Activated T-cell treated with anti-CD3 and anti-CD28 coated beads for 4 hours (primary cell): Measurements from ENCODE around the gene SLC1A4.
A peak's percentile ranks its signal among the peaks of the same experiment; 100 is the strongest.
"Not testable (repeated sequence)": the region's sequence is repeated elsewhere in the genome, so short reads cannot be mapped to it uniquely, and the experiment has no call there.

Experiments
- DNase-seq: peaks from one replicate; pipeline ENCODE4 v3.0.0-alpha.2; 2020

The SLC1A4 gene

DNA sequence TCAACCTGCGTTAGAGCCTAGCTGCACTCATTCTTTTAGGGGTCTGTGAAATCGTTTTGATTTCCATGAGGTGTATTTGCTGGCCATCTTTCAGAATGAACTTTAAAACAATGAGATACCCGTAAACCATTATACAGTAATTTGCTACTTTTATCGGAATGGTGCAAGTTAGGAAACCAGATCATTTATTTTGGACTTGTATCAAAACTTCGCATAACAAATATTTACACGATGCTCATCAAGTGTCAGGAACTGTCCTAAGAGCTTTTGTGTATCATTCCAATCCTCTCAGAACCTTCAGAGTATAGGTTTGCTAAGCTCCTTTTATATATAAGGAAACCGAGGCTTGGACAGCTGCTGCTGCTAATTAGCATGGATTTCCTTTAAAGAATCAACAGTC is 22.4 kb upstream of the SLC1A4 start:
- DNase-seq: no peak

DNA sequence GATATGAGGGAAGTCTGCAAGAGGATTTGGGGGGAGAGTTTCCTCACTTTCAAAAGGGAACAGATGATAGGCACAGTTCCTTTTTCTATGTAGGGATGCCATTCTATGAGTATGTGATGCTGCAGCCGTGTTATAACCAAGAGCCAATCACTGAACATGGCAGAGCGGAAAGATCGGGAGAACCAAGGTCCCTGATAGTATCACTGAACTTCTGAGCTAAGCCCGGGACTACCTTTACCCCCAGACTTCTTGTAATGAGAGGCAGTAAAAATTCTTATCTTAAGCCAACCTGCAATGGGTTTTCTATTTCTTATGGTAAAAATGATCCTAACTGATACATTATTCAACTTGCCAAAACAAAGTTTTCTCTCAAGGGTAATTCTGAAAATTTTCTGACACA is 21.6 kb upstream of the SLC1A4 start:
- DNase-seq: no peak

DNA sequence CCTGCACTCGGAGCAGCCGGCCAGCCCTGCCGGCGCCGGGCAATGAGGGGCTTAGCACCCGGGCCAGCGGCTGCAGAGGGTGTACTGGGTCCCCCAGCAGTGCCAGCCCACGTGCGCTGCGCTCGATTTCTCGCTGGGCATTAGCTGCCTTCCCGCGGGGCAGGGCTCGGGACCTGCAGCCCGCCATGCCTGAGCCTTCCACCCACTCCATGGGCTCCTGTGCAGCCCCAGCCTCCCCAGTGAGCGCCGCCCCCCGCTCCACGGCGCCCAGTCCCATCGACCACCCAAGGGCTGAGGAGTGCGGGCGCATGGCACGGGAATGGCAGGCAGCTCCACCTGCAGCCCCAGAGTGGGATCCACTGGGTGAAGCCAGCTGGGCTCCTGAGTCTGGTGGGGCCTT is 20.1 kb upstream of the SLC1A4 start:
- DNase-seq: not testable (repeated sequence)

DNA sequence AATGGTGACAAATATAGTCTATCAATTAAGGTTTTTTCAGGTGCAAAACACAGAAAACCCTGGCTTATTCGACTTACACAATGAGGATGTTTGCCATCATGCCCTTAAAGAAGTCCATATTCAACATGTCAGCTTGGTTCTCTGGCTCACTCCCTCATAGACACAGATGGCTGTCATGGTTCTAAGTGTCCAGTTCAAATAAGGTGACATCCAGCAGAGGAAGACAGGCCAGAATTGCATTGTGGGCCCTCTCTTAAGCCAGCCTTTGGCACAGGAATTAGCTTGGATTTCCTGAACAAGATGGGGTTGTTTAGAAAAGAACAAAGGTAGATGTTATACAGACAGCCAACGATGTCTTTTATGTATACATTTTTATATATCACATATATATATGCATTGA is 18.7 kb upstream of the SLC1A4 start:
- DNase-seq: no peak

DNA sequence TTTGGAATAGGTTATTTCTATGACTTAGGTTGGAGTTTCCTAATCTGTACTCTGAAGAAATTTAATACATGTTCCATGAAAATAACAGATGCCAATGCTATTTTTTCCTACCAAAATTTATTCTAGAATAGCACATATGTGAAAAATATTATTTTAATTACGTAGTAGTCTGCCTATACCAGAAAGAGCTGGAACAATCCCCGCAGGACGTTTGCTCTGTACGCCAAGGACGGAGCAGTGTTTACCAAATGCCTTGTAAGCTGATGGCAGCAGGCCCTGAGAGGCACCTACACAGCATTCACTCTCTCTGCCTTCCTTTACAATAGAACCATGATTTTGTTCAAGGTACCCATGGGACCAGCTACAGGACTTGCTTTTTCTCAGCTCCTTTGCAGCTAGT is 16.8 kb upstream of the SLC1A4 start:
- DNase-seq: no peak

DNA sequence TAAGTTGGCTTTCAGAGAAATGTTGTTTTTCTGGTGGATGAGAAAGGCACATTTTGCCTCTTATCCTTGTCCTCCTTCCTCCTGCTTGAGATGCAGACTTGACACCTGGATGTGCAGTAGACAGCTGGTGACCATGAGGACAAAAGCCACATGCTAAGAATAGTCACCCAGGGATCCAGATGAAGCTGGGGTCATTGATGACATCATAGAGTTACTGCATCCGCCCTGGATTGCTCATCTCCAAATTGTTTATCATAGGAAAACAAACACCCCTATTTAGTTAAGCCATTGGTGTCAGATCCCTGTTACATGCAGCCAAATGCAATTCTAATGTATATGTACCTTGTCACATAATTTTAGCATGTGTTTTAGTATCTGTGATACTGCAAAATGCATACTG is 16.3 kb upstream of the SLC1A4 start:
- DNase-seq: no peak

DNA sequence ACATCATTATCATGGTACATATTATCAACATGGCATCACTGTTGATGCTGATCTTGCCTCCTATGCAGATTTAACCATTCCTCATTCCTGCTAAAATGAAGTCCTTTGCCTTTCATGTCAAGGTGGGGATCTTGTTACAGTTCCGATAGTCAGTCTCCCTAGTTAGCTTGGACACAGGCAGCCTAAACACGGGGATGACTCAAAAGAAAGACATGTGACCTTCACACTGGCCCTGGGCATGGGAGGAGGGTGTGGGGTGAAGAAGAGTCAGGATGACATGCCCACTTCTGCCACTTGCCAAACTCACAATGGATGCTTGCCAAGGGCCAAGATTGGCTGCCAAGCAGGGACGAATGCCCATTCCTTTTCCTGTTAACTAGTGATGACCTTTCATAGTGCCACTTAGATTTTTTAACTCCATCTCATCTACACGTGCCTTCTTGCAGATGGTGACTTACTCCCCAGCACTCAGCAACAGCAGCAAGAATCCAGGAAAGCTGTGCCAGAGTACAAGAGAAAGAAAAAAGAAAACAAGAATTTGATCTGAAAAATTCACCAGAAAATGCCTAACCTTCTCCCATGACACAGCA is 13.9 kb upstream of the SLC1A4 start:
- no peak for DNase-seq

DNA sequence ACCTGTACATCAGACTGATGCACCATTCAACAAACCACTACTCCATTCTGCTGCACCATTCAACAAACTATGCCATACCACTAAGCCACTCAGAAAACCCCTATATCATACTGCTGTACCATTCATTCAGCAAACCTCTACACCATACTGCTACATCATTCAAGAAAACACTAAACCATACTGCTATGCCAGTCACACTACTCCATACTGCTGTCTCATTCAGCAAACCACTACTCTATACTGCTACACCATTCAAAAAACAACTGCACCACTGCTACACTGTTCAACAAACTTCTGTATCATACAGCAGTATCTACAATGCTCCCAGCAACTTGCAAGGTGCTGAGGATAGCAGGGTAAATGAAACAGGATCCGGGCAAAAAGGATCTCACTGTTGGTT is 12.9 kb upstream of the SLC1A4 start:
- no peak for DNase-seq

DNA sequence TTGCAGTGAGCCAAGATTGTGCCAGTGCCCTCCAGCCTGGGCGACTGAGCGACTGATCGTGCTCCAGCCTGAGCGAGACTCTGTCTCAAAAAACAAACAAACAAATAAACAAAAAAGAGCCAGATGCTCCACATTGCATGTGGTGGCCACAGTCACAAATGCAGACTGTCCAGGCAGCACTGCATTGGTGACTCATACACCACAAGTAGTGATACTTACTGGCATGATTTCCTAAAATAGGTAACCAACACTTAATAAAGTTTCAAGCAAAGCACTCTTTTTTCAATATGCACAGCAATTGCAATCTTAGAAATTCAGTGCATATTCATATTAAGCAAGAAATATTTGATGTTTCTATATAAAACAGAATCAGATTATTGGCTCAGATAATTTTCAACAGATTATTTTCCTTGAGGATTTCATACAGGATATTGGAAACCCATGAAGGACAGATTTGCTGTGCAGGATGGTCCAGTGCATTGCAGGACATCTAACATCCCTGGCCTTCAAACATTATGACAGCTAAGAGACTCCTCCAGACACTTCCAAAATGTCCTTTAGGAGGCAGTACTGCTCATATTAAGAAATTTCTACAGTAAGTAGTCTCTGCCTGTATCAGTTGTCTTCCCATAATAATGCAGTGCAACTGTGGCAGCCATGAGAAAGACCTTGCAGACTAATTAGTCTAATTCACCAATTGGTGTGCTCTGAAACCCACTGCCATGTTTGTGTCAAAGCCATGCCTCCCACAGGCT is 10.5 kb upstream of the SLC1A4 start:
- DNase-seq: no peak

DNA sequence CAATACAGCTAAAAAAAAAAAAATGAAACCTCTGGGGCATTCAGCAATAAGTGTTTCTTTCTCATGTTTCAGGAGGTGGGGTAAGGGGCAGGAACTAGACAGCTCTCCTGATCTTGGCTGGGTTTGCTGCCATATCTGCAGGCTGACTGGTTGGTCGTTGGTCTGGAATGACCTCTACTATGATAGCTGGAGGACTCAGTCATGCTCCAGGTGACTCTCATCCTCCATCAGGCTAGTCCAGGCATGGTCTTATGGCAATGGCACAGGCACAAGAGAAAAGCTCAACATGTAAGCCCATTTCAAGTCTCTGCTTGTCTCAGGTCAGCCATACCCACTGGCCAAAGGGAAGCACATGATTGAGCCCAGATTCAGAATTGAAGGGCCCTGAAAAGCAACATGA is 9.5 kb upstream of the SLC1A4 start:
- DNase-seq: no peak

DNA sequence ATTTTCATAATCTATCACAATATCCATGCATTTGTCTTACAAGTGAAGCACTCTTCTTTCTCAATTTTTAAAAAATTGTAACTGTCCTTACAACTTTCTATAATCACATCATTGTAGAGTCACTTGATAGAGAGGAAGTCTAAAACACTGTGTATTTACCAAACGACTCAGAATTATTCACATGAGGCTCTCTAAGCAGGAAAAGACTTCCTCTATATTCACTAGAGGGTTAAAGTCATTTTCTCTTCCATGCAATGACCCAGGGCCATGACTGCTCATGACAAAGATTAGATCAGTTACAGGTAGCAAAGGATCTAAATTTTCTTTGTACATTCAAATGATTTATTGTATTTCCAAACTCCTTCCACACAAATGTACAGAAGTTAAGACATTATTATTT is 9.0 kb upstream of the SLC1A4 start:
- no peak for DNase-seq

DNA sequence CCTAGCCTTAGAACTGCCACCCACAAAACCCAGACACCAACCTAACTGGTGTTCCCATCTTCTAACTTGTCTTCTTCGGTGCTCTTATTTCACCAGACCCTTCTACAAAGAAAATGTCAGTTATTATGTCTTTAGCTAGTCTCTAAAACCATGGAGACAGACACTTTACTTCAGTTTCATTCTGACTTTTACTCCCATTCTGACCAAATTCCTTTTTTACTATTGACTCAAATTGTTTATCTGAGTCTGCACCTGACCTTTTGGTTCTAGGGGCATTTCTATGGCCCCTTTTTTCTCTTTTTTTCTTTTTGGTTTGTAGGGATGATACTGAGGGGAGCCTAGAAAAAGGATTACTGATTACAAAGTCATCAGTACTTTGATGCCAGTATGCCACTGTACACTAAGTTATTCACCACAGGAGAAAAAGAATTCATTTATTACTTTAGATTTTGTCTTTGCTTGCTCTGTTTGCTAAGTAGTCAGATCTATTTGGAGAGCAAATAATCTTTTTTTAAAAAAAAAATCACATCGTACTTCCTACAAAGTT is 6.8 kb upstream of the SLC1A4 start:
- DNase-seq: no peak

DNA sequence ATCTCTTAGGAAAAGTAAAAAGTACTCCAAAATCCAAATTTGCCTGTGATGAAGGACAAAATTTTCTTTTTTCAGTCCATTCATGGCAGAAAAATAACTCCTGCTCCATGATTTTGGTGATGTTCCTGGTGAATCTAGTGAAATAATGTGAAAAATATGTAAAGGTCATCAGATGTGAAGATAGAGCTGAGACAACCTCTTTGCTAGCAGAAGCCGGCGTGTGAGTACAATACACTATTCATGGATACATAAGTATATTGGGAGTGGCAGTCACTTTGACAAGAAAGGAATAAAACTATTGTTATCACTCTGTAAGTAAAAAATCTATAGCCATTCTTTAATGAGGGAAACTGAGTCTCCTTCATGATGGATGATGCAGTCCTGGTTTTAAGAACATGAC is 6.3 kb upstream of the SLC1A4 start:
- no peak for DNase-seq

DNA sequence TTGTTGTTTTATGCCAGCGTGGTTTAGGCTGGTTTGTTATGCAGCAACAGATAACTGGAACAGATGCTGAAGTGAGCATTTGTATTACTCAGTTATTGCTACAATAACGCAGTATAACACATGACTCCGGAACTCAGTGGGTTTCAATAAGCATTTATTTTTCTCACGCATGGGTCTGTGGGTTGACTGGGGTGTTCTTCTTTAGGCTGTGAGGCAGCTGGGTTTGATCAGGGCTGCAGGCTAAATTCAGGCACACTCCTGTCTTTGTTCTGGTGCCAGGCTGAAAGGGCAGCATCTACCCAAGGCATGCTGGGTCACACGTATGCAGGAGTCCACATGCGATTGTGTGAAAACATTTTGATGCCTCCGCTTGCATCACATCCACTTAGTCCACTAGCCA is 3.8 kb upstream of the SLC1A4 start:
- DNase-seq: no peak

DNA sequence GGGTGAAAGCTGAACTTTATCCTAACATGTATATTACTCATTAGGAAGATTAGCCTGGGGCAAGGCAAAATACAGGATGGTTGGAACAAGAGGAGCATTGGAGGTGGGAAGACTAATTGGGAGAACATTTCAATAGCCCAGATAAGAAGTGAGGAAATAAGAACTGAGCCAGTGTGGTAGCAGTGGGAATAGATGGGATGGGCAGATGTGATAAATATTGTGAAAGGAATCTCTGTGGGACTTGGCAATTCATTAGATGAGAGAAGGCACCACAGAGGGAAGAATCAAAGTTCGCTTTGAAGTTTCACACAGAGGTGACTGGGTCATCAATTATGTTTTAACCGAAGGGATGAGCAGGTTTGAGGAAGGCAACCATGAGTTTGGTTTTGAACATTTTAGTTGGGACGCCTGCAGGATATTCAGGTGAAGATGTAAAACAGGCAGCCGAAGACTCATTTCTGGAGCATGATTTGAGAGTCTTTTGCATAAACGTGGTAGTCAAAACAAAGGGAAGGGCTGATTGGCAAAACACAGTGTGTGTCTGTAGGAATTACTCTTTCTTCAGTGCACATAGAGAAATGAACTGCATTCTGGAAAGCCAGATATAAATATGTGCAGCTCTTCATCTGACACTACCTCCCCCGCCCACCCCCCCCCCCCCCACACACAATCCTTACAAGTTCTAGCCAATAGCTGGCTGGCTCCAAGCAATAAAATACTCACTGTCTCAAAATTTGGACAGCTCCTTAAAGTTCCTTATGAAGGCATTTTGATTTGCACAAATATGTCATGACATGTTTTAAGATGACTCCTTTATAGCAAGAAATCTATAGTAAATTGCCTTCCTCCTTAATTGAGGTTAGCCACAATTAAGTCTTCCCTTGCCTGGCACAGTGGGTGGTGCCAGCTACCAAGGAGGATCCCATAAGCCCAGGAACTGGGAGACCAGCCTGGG is 1.9 kb upstream of the SLC1A4 start:
- no peak for DNase-seq

DNA sequence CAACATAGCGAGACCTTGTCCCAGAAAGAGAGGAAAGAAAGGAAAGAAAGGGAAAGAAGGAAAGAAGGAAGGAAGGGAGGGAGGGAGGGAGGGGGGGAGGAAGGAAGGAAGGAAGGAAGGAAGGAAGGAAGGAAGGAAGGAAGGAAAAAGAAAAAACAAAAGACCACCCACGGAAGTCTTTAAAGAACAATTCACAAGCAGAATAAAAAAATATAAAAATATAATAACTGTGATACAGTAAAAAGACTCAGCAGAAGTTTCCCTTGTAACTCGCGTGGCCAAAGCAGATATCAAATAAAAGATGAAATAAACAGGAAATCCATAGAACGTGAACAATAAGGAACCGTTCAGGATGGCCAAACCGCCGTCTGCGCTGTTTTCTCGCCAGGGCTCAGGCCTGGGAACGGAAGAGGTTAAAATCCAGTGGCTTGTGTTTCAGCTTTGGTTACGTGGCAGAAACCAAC is 1.2 kb upstream of the SLC1A4 start:
- no peak for DNase-seq

DNA sequence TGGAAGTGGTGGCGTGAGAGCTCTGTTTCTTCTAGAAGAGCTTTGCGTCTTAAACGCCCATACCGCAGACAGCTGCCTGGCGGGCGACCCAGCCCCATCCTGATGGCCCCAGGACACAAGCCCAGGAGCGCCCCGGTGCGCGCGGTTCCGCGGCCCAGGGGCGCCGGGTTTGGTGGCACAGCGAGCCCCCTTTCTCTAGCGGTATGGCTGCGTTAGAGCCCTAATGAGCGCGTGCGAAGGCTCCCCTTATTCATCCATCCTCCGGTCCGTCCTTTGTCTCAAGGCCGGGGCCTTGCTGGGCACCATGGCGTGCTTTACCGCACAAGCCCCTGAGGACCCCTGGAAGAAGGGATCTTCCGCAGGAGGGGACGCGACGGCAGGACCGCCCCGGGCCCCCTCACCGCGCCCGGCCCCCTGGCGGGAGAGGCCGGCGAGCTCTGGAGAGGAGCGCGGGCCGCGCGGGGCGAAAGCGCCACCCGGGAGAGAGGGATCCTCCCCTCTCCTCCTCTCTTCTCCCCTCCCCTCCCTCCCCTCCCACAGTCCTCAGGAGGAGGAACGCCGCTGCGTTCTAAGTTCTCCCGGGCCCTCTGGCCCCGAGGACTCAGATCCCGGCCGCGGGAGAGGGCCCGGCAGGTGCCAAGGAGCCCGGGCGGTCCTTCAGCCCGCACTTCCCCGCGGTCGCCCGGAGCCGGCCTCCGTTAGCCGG is 626 bp upstream of the SLC1A4 start:
- DNase-seq: peak; percentile 11

DNA sequence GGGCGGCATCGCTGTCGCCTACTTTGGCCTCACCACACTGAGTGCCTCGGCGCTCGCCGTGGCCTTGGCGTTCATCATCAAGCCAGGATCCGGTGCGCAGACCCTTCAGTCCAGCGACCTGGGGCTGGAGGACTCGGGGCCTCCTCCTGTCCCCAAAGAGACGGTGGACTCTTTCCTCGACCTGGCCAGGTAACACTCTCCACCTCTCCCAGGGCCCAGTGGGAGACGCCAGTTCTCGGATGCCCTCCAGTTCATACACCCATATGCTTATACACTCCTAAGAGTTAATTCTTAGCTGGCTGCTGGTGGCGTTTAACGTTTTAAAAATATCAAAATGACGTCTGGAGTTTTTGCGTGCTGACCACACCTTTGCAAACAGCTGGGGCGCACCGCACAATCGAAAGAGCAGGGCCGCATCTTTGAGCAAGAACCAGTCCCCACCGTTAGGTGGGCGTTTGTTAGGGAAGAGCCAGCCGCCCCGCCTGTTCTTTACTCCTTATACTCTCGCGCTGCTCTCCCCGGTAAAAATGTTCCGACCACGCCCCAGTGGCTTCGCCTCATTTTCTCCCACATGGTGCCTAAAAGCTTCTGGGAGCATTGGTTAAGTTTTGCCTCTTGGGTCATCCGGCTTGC is 899 bp downstream of the SLC1A4 start:
- DNase-seq: no peak

DNA sequence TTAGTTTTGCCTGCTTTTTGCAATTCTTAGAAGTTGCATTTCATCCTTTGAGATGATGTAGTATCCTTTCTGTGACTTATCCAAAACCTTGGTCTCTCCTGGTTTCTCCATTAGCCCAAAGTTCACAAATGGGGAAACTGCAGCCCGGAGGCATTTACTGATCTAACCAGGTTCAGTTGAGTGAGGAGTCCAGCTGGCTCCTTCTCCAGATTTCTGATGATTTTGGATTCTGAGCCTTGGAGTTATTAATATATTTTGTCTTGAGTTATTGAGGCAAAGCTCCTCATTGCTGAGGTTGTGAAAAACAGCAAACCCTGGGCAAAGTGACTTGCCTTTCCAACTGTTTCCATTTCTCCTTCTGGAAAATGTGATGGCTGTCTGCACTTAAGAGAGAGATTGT is 1.7 kb downstream of the SLC1A4 start:
- DNase-seq: no peak

DNA sequence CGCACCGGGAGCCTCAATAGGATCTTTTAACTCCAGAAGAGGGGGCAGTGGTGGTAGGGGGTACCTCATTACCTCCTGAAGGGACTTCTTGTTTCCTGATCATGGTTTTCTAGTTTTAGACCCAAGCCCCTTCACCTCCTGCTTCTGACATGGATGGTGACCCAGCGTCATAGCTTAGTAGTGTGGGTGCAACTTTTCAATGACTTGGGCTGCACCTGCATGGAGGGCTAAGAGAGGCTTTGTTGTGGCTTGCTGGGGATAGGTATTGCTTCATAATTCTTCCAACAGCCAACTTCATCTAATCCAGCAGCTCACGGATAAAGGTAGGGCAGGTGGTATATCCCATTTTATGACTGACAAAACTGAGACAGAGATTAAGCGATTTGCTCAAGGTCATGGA is 3.0 kb downstream of the SLC1A4 start:
- DNase-seq: no peak

DNA sequence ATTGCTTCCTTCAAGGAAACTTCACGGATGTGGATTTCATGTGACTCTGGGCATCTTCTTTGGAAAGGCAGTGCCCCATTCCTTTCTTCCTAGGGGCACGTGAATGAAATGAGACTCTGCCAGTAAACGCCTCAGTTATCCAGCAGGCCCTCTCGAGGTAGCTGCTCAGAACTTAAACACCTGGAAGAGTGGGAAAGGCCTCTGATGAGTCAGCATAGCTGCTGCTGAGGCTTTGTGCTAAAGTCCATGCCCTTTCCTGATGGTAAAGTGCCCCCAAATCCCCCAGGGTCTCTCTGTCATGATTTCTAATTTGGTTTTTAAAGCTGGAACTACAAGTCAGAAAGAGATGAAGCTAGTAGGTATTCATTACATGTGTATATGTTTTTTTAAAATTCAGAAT is 3.8 kb downstream of the SLC1A4 start:
- no peak for DNase-seq

DNA sequence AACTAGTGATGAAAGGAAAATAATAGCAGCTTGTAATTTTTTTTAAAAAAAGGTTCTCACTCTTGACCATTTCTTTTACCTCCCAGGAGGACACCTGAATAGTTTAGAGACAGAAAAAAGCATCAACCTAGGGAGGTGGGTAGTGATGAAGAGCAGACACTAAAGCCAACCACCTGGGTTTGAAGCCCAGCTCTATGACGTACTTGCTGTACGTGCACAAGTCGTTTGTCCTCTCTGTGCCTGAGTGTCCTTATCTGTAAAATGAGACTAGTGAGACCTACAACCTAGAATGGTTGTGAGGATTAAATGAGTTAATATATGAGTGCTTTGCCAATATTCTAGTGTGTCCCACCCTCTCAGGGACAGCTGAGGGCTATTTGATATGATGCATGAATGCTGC is 5.8 kb downstream of the SLC1A4 start:
- DNase-seq: no peak
